Skeletal muscle satellite cell (primary cell): Measurements from ENCODE around the gene ADCY1.

Experiments
- H3K27me3 ChIP-seq: 2 replicates; pipeline ENCODE4 v1.7.0; 2013; ENCODE audit warnings: low read length; ENCODE audit not compliant: control insufficient read depth, insufficient read depth
- H3K36me3 ChIP-seq: 2 replicates; pipeline ENCODE4 v1.7.0; 2013; ENCODE audit warnings: mild to moderate bottlenecking, control low read depth, low read length; ENCODE audit not compliant: insufficient read depth
- H3K4me1 ChIP-seq: 2 replicates; pipeline ENCODE4 v1.7.0; 2013; ENCODE audit warnings: low read length; ENCODE audit not compliant: control insufficient read depth, insufficient read depth
- H3K4me2 ChIP-seq: 2 replicates; pipeline ENCODE4 v1.7.0; 2013; ENCODE audit warnings: mild to moderate bottlenecking, low read length
- H3K4me3 ChIP-seq: 2 replicates; pipeline ENCODE4 v1.7.0; 2013; ENCODE audit warnings: low read length
- H3K9ac ChIP-seq: 2 replicates; pipeline ENCODE4 v1.7.0; 2013; ENCODE audit warnings: mild to moderate bottlenecking, low read depth, low read length, moderate library complexity
- H3K9me3 ChIP-seq: replicated peaks from 2 replicates; pipeline ENCODE4 v1.7.0; 2013; ENCODE audit warnings: mild to moderate bottlenecking, control low read depth, low read length

The ADCY1 gene

DNA sequence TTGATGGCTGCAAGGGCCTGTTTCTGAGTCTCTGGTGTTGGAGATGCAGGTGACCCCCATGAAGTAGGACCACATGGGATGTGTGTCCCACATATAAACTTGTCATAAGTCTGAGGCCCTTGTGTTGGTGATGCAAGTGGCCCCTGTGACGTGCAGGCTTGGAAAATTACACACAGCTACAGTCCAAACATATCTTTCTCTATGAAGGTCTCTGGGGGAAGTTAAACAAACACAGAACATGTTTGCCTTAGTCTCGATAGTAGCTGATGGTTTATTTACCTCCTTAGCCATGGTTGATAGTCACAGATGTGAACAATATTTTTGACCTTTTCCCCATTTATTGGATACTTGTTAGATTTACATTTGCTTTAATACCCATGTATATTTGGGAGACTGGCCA is 64.7 kb downstream of the ADCY1 start:
- H3K36me3 ChIP-seq: no peaks in the 10 kb centered on the region
- H3K9ac ChIP-seq: no peak overlapping the region
- no peaks in the 10 kb centered on the region for H3K4me1 ChIP-seq
- H3K9me3 ChIP-seq: no peaks in the 10 kb centered on the region
- no peak overlapping the region for H3K4me3 ChIP-seq
- H3K4me2 ChIP-seq: no peak overlapping the region
- H3K27me3 ChIP-seq: peaks cover 33% of the 10 kb centered on the region

DNA sequence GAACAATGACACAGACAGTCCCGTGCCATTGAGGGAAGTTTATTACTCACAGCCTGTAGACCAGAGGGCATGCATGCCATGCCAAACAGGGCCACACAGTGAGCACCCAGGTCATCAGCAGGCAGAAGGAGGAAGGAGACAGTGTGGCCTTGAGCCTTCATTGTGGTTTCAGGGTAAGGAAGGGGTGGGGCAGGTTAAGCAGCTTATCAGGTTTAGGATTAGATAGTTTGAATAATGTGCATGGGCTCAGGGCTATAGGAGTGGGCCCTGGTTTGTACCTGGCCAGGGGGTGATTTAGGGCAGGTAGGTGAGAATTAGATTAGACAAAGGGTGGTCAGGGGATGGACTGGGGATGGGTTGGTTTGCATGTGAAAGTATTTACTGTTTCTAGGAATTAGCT is 67.9 kb downstream of the ADCY1 start:
- H3K36me3 ChIP-seq: no peaks in the 10 kb centered on the region
- H3K9me3 ChIP-seq: no peaks in the 10 kb centered on the region
- no peak overlapping the region for H3K9ac ChIP-seq
- peaks cover 37% of the 10 kb centered on the region for H3K27me3 ChIP-seq
- no peak overlapping the region for H3K4me3 ChIP-seq
- H3K4me2 ChIP-seq: no peak overlapping the region
- no peaks in the 10 kb centered on the region for H3K4me1 ChIP-seq

DNA sequence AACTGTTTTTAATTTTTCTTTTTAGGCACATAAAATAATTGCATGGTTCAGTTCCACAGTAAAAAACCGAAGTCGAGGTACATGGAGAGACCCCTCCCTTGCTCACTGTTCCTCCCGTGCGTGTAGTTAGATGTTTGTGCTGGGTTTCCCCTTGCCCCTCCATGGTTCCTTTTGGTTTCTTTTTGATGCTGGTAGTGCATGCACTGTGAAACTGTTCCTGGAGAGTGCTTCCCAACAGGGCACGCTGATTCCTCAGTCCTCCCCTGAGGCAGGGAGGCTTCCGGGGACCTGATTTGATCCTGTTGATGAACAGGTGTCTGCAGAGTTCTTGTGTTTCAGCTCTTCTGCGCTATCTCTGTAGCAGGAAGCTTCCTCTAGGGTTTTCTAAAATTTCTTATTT is 69.5 kb downstream of the ADCY1 start:
- Histone ChIP-seq H3K4me2 (no peak overlapping the region), H3K9me3 (no peaks in the 10 kb centered on the region), H3K36me3 (no peaks in the 10 kb centered on the region), H3K4me3 (no peak overlapping the region), H3K27me3 (peaks cover 25% of the 10 kb centered on the region), H3K4me1 (no peaks in the 10 kb centered on the region), H3K9ac (no peak overlapping the region)

DNA sequence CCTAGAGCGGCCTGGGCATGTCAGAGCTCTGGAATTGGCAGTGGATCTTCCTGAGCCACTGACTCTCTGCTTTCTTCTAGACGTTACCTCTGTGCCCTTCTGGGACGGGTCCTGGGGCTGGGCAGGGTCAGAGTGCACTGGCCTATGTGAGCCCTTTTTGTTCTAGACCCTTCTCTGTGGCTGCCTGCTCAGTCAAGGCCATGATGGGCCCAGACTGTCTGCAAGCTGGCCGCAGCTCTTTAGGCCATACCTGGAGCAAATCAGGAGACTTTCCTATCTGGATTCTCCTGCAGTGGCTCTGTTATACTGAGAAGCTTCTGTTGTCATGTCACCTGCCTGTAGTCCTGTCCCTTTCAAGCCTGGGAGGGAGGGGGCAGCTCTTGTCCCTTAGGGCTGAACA is 70.1 kb downstream of the ADCY1 start:
- no peaks in the 10 kb centered on the region for H3K4me1 ChIP-seq
- no peak overlapping the region for H3K4me2 ChIP-seq
- H3K9me3 ChIP-seq: no peaks in the 10 kb centered on the region
- H3K27me3 ChIP-seq: peaks cover 25% of the 10 kb centered on the region
- no peaks in the 10 kb centered on the region for H3K36me3 ChIP-seq
- no peak overlapping the region for H3K4me3 ChIP-seq
- H3K9ac ChIP-seq: no peak overlapping the region

DNA sequence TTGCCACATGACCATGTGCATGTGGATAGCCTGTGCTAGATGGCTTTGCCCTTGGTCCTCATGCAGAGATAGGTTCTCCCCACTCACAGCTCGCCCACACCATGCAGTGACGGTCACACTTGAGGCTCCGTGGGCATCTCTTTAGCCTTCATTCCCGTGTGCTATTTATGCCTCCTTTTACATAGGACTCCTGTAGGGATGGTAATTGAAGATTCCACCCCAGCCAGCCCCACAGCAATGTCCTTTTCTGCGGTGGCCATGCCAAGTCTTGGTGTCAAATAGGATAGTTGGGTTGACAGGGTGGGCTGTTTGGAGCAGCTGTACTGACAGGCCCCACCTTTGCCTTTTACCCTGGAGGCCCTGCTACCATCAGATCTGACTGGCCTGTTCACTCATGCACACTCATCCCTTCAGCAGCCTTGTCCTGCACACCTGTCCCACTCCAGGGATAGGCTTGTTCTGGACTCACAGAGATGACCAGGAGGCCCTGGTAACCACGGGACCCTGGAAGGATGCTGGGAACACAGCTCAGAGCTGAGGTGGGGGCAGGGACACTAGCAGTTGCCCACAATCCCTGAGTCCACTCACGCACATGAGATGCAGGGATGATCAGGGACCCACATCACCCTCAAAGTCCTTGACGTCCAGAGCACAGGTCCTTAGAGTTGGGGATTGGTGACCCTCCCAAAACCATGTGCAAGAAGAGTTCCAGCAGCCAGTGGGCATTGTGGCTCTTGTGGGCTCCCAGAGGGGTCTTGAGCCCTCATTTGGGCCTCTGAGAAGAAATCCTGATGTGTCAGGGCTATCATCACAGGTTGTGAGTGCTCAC is 71.2 kb downstream of the ADCY1 start:
- no peak overlapping the region for H3K9ac ChIP-seq
- no peaks in the 10 kb centered on the region for H3K9me3 ChIP-seq
- H3K4me3 ChIP-seq: no peak overlapping the region
- H3K4me1 ChIP-seq: no peaks in the 10 kb centered on the region
- H3K4me2 ChIP-seq: no peak overlapping the region
- no peaks in the 10 kb centered on the region for H3K36me3 ChIP-seq
- H3K27me3 ChIP-seq: peaks cover 21% of the 10 kb centered on the region

DNA sequence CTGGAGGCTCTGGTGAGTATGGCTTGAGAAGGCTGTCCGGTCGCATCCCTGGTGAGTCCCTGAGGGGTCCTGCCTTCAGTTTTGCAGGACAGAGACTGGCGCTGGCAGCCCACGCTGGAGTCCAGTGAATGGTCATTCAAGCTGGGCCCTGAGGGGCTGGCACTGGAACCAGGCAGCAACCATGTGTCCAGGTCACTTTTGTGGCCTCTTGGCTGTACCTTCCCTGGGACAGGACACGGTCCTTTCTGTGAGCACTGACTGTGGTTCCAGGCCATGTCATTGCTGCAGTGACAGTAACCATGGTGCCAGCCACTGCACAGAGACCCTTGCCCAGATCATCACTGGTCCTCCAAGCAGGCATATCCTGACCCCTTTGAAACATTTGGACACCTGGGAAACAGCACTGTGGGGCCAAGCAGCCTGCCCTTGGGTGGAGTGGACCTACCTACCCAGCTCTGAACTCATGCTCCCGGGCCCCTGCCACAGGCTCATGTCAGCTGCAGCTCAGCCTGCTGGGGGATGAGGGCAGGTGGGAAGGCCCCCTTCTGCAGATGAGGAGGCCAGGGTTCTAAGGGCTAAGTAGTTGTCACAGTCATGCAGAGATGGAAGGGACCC is 72.1 kb downstream of the ADCY1 start:
- no peaks in the 10 kb centered on the region for H3K4me1 ChIP-seq

DNA sequence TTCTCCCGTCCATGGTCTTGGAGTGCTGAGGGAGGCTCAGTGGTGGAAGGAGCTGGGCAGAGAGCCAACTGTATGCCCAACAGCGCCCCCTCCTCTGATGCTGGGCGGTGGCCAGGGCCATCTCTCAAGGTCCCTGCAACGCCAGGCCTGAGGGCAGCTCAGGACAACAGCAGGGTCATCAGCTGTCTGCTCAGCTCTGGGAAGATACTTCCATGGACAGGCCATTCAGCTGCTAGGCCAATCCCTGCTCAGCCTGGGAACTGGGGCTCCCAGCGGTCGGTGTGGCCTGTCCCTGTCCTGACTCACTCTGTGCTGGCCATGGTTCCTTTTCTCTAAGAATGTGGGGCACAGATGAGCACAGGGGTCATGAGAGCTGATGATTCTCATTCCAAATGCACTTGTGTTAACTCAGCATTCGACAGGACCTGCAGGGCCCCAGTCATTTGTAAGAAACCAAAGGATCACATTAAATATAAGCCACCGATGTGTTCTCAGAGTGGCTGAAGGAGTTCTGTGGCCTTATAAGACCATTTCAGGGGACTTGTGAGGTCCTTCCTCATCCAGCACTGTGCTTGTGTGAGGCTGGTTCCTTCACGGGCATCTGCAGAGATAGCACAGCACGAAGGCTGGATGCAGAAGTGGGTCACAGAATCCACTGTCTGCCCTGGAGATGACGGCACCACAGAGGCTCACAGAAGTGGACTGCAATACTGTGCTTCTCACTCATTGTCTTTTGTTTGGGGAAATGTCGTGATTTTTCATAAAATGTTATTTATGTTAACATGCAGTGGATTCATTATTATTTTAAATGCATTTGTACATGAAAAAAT is 73.0 kb downstream of the ADCY1 start:
- H3K27me3 ChIP-seq: peaks cover 21% of the 10 kb centered on the region
- H3K4me3 ChIP-seq: no peak overlapping the region
- H3K36me3 ChIP-seq: no peaks in the 10 kb centered on the region
- no peak overlapping the region for H3K9ac ChIP-seq
- no peaks in the 10 kb centered on the region for H3K9me3 ChIP-seq
- H3K4me2 ChIP-seq: no peak overlapping the region
- no peaks in the 10 kb centered on the region for H3K4me1 ChIP-seq

More for the DNA sequence above, 72.1 kb downstream of the ADCY1 start:
- Histone ChIP-seq H3K27me3 (peaks cover 21% of the 10 kb centered on the region), H3K36me3 (no peaks in the 10 kb centered on the region), H3K4me2 (no peak overlapping the region), H3K9ac (no peak overlapping the region), H3K9me3 (no peaks in the 10 kb centered on the region), H3K4me3 (no peak overlapping the region)

DNA sequence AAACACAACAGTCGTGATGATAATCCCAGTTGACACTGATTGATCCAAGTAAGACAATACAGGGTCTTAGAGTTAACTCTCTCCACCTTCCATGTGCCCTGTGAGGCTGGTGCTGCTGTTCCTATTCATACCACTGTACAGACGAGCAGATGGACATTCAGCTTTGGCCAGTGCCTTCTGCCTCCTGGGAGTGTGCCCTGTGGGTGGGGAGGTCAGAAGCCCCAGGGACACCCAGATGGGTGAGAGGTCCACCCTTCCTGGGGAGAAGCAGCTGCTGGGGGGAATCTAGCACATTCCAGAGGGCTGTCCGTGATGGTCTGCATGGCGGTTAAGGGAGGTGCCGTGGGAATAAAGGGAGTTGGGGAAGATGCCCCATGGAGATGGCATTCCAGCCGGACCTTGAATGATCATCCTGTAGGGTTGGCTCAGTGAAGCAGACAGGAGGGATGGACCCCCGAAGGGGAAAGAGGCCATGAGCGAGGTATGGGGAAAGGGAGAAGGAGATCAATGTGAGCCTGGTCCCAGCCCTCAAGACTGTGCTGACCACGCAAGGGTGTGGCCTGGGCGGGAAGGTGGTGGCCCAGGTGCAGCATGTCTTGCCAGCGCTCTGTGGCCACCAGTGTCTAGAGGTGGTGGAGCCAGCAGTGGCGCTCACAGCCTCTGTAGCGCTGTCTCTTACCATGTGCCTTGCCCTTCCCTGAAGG is 74.0 kb downstream of the ADCY1 start:
- H3K9me3 ChIP-seq: no peaks in the 10 kb centered on the region
- no peak overlapping the region for H3K9ac ChIP-seq
- H3K4me3 ChIP-seq: no peak overlapping the region
- no peak overlapping the region for H3K4me2 ChIP-seq
- H3K4me1 ChIP-seq: no peaks in the 10 kb centered on the region
- no peaks in the 10 kb centered on the region for H3K36me3 ChIP-seq
- peaks cover 21% of the 10 kb centered on the region for H3K27me3 ChIP-seq

DNA sequence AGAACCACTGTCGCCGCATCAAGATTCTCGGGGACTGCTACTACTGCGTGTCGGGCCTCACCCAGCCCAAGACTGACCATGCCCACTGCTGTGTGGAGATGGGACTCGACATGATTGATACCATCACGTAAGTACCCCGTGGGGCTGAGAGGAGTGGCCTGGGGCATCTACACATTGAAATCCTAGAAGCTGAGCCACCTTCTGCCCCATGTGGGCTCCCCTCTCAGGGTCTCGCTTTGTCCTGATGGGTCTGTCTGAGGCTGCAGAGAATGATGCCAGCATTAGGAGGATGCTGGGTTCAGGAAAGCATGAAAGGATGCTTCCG is 74.5 kb downstream of the ADCY1 start:
- H3K9ac ChIP-seq: no peak overlapping the region
- peaks cover 19% of the 10 kb centered on the region for H3K27me3 ChIP-seq
- no peak overlapping the region for H3K4me3 ChIP-seq
- no peaks in the 10 kb centered on the region for H3K9me3 ChIP-seq
- no peaks in the 10 kb centered on the region for H3K4me1 ChIP-seq
- no peak overlapping the region for H3K4me2 ChIP-seq
- no peaks in the 10 kb centered on the region for H3K36me3 ChIP-seq

DNA sequence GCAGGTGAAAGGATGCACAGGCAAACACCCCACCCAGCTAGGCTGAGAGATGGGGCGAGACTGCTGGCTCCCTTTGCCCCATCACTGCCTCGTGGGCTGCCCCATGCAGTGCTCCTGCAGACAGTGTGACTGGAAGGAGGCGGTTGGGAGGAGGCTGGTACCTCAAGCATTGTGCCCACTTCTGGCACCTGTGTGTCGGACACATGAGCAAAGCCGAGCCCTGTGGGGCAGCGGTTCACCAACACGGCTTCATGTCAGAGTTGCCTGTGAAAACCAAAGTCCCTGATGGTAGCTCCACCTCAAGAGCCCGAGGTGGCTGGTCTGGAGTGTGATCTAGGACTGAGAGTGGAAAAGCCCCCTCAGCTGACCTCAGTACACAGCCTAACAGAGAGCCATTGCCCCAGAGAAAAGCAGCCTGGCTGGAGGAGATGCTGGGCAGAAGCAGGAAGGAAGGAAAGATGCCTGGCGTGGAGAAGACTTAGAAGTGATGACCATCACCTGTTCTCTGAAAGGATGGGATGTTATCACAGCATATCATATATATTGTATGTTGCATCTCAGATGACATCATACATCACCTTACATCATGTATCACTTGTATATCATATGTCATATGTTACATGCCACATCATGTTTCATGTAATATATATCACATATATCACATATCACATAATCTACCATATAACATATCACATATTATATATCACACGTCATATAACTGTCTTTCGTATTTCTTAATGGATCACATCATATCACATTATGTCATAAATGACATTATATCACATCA is 75.6 kb downstream of the ADCY1 start:
- H3K36me3 ChIP-seq: no peaks in the 10 kb centered on the region
- H3K27me3 ChIP-seq: peaks cover 18% of the 10 kb centered on the region
- no peaks in the 10 kb centered on the region for H3K4me1 ChIP-seq
- no peaks in the 10 kb centered on the region for H3K9me3 ChIP-seq
- no peak overlapping the region for H3K4me2 ChIP-seq
- H3K9ac ChIP-seq: no peak overlapping the region
- no peak overlapping the region for H3K4me3 ChIP-seq
